Gastroesophageal sphincter (tissue), 4 donors: ENCODE results near the gene NKAIN1. TPM values are rescaled to one million over a fixed set of nuclear protein-coding genes. Genes with fewer than 3 reads are reported as not detected.
"Not testable (repeated sequence)": the region's sequence is repeated elsewhere in the genome, so short reads cannot be mapped to it uniquely, and the experiment has no call there.

Experiments
- ATAC-seq: fragments of 150-250 bp; one replicate; pipeline ENCODE4 v1.9.1; 2016; ENCODE audit warnings: mild to moderate bottlenecking, moderate library complexity
- H3K27ac ChIP-seq, 4 donors: fragments of 200-600 bp; sonication (generic) in 3 of 4; 1 replicate in 3 of 4; 2 replicates in 1 of 4; pipeline ENCODE4 v1.5.1; 2016 to 2019
- H3K27me3 ChIP-seq: fragments of 200-600 bp; sonication (generic); one replicate; pipeline ENCODE4 v1.5.1; 2019
- H3K36me3 ChIP-seq, 2 donors: fragments of 200-600 bp; sonication (generic); one replicate each; pipeline ENCODE4 v1.5.1; 2019; ENCODE audit warnings: control low read depth in 1 of 2
- H3K4me1 ChIP-seq, 3 donors: fragments of 200-600 bp; sonication (generic); 1 replicate in 2 of 3; 2 replicates in 1 of 3; pipeline ENCODE4 v1.5.1; 2016 to 2019; ENCODE audit warnings: control low read depth in 2 of 3
- H3K4me3 ChIP-seq, 2 donors: fragments of 200-600 bp; sonication (generic); one replicate each; pipeline ENCODE4 v1.5.1; 2019; ENCODE audit warnings: mild to moderate bottlenecking in 1 of 2, moderate library complexity in 1 of 2
- H3K9me3 ChIP-seq, 3 donors: fragments of 200-600 bp; sonication (generic); one replicate each; pipeline ENCODE4 v1.5.1; 2017 to 2019; ENCODE audit warnings: control low read depth in 2 of 3
- CTCF ChIP-seq, 4 experiments: fragments of 200-600 bp in 2 of 4; fragments of 450-650 bp in 2 of 4; sonication (generic) in 1 of 4; IDR thresholded peaks; one replicate each; pipeline ENCODE4 v1.5.1; 2017 to 2019; ENCODE audit warnings: antibody characterized with exemption in 4 of 4, mild to moderate bottlenecking in 2 of 4, moderate library complexity in 2 of 4
- EP300 ChIP-seq: sonication (generic); formaldehyde crosslinking; IDR thresholded peaks from one replicate; pipeline ENCODE4 v1.6.1; 2017; ENCODE audit warnings: antibody characterized with exemption, mild to moderate bottlenecking
- POLR2A ChIP-seq, 2 donors: fragments of 450-650 bp; IDR thresholded peaks; one replicate each; pipeline ENCODE4 v1.6.1; 2017; ENCODE audit warnings: antibody characterized with exemption in 2 of 2, mild to moderate bottlenecking in 2 of 2, moderate library complexity in 1 of 2
- POLR2AphosphoS5 ChIP-seq: sonication (generic); formaldehyde crosslinking; IDR thresholded peaks from one replicate; pipeline ENCODE4 v1.6.1; 2017; ENCODE audit warnings: antibody characterized with exemption
- WGBS, 2 donors: methylation state at CpG; one replicate each; pipeline ENCODE4 v1.1.5; 2018; ENCODE audit warnings: low coverage in 1 of 2; 5-methylcytosine and 5-hydroxymethylcytosine counted together
- total RNA-seq, 4 donors: library from RNA; depleted of rRNA; stranded (reverse); fragments of >200 nt; gene quantifications; one replicate each; pipeline ENCODE4 v1.1.0, GENCODE V29; 2016

NKAIN1 gene
- total RNA-seq, 4 donors from 2014 or later, result not detected

GRCh38 chr1:31183126-31183525 is 56.6 kb downstream of the NKAIN1 start:
- no peak for ATAC-seq
- H3K9me3 ChIP-seq, result no peaks in the 10 kb centered on the region
- no peaks in the 10 kb centered on the region for H3K36me3 ChIP-seq
- H3K4me1 ChIP-seq, result peaks cover 0 to 18% (median 12%) of the 10 kb centered on the region in 3 donors
- H3K4me3 ChIP-seq, result no peak overlapping the region
- 71% methylated on average over 3 of the region's 6 CpGs; no CpG with 5 or more reads in 1 of the 2 donors for WGBS, 2 donors
- peaks cover 65% of the 10 kb centered on the region for H3K27me3 ChIP-seq
- TF ChIP-seq POLR2A (IDR thresholded peaks at IDR 0.05) (no peak), CTCF (IDR thresholded peaks at IDR 0.05) (no peak), EP300 (no peak), POLR2AphosphoS5 (no peak)
- H3K27ac ChIP-seq, result no peak overlapping the region

- H3K27ac ChIP-seq, result no peak overlapping the region
Measured at GRCh38 chr1:31182352-31182751, 57.3 kb downstream of the NKAIN1 start.

GRCh38 chr1:31181515-31182343 is 58.0 kb downstream of the NKAIN1 start:
- Histone ChIP-seq H3K36me3 (no peaks in the 10 kb centered on the region), H3K27ac (no peak overlapping the region), H3K27me3 (peaks cover 63% of the 10 kb centered on the region), H3K9me3 (no peaks in the 10 kb centered on the region), H3K4me3 (peak overlapping the region in 1 of 2 donors; percentile 25), H3K4me1 (peaks cover 0 to 18% (median 12%) of the 10 kb centered on the region in 3 donors)
- WGBS, 2 donors, result 0 to 14% methylated on average over 1 to 15 of the region's 52 CpGs
- TF ChIP-seq CTCF (IDR thresholded peaks at IDR 0.05) (peak in 3 of 4 experiments; percentile 44 to 68 (median 55)), EP300 (no peak), POLR2AphosphoS5 (no peak)
- peak; percentile 62 for ATAC-seq

More at GRCh38 chr1:31182352-31182751, 57.3 kb downstream of the NKAIN1 start:
- no peaks in the 10 kb centered on the region for H3K9me3 ChIP-seq
- TF ChIP-seq CTCF (IDR thresholded peaks at IDR 0.05) (peak in 3 of 4 experiments; percentile 14 to 30 (median 17)), EP300 (no peak), POLR2AphosphoS5 (peak; percentile 52), POLR2A (IDR thresholded peaks at IDR 0.05) (no peak)
- H3K27me3 ChIP-seq, result peaks cover 68% of the 10 kb centered on the region
- H3K4me3 ChIP-seq, result peak overlapping the region in 1 of 2 donors; percentile 25
- 0 to 6% methylated on average over 5 of the region's 18 CpGs for WGBS, 2 donors
- H3K36me3 ChIP-seq, result no peaks in the 10 kb centered on the region
- peaks cover 0 to 18% (median 12%) of the 10 kb centered on the region in 3 donors for H3K4me1 ChIP-seq
- peak; percentile 86 for ATAC-seq

GRCh38 chr1:31180338-31180737 is 59.3 kb downstream of the NKAIN1 start:
- Histone ChIP-seq H3K36me3 (no peaks in the 10 kb centered on the region), H3K27me3 (peaks cover 59% of the 10 kb centered on the region), H3K4me3 (no peak overlapping the region), H3K4me1 (peaks cover 0 to 18% (median 12%) of the 10 kb centered on the region in 3 donors), H3K9me3 (no peaks in the 10 kb centered on the region), H3K27ac (no peak overlapping the region)
- TF ChIP-seq POLR2AphosphoS5 (no peak), CTCF (IDR thresholded peaks at IDR 0.05) (no peak), EP300 (no peak), POLR2A (IDR thresholded peaks at IDR 0.05) (no peak)
- no peak for ATAC-seq
- WGBS, 2 donors, result 63 to 100% methylated on average over 2 to 3 of the region's 6 CpGs

- H3K9me3 ChIP-seq, ATAC-seq, H3K27ac ChIP-seq, H3K4me1 ChIP-seq, H3K36me3 ChIP-seq, H3K4me3 ChIP-seq: not testable (repeated sequence)
- peaks cover 32% of the 10 kb centered on the region for H3K27me3 ChIP-seq
- WGBS, 2 donors, result no CpG with 5 or more reads among the region's 33 CpGs
Measured at GRCh38 chr1:31176291-31176690, 63.4 kb downstream of the NKAIN1 start.
